D721Med (cell line): Measurements from ENCODE around the gene BCDIN3D.

Source experiments
- DNase-seq: peaks from one replicate; pipeline ENCODE4 v3.0.0; 2011; ENCODE audit warnings: low spot score; ENCODE audit not compliant: insufficient read length
- FAIRE-seq: peaks from 2 replicates; lab custom pipeline; 2011; peaks lifted over from hg19 to GRCh38; lab: Jason Lieb, UNC
- TF ChIP-seq, protein P1 (sequence below): IDR thresholded peaks from 2 replicates; pipeline ENCODE4 v1.5.1; 2012; ENCODE audit warnings: mild to moderate bottlenecking, control low read depth; ENCODE audit not compliant: insufficient read depth; ENCODE audit errors: missing control alignments

Gene BCDIN3D

DNA sequence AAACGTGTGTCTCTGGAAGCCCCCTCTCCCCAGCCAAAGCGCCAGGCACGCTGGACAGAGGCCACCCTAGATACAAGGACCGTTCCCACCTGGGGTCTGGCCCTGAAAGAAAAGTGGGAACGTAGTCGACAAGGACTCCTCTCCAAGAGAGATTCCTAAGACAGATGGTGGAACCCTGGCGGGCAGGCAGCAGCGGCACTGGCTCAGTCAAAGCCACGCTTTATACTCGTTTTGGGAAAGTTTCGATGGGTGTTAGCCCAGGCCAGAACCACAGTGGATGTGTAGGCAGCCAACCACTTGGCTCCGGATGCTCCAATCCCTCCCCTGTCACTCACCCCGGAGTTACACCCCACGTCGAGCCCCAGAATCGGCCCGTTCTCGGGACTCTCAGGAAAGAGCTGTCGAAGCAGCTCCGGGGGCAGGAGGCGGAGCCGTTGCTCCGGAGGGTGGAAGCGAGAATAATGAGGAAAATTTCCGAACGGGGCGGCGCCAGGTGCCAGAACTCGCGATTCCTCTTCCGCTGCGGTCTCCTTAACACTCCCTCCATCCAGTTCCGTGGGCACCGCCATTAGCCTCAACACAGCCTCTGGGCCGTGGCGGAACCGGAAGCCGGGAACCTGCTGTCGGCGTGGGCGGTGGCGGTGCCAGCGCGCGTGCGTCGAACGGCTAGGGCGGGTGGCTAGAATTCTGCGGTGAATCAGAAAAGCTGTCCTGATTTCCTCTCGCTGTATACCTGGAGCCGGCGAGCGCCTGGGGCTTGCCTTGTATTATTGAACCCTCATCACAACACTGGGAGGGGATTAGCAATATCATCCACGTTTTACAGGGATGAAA is at the start of gene BCDIN3D:
BCDIN3D (minus strand) TSS at position 588 of the 834 bp plus-strand sequence; CDS start at position 569, 19 bp downstream.
- TF ChIP-seq, protein P1, sequence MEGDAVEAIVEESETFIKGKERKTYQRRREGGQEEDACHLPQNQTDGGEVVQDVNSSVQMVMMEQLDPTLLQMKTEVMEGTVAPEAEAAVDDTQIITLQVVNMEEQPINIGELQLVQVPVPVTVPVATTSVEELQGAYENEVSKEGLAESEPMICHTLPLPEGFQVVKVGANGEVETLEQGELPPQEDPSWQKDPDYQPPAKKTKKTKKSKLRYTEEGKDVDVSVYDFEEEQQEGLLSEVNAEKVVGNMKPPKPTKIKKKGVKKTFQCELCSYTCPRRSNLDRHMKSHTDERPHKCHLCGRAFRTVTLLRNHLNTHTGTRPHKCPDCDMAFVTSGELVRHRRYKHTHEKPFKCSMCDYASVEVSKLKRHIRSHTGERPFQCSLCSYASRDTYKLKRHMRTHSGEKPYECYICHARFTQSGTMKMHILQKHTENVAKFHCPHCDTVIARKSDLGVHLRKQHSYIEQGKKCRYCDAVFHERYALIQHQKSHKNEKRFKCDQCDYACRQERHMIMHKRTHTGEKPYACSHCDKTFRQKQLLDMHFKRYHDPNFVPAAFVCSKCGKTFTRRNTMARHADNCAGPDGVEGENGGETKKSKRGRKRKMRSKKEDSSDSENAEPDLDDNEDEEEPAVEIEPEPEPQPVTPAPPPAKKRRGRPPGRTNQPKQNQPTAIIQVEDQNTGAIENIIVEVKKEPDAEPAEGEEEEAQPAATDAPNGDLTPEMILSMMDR = no peak
- no peak for DNase-seq
- no peak for FAIRE-seq

DNA sequence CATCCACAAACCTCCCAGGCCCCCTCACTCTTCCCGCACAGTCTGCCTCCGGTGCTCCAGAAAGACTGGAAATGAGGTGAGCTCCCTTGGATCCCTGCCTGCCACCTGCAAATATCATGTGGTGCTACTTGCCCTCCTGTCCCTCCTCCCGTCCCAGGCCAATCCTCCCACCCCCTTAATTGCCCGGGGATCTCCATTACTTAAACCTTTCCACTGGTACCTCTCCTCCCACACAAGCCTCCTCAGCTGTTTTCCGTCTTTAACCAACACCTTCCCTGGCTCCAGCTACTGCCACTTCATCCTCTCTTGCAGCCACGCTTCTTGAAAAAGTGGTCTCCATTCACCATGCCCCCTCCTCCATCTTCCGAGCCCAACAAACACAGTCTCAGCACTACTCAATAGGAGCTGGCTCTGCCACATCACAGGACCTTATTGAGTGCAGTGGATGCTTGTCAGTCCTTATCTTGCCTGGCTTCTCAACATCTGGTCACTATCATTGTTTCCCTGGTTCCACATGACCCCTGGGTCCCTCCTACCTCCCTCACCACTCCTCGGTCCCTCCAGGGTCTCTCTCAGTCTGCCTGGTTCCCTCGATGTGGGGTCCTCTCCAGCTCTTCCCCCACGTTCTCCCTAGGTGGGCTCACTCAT is 49.3 kb upstream of the BCDIN3D start:
- DNase-seq (no peak), FAIRE-seq (no peak)
- TF ChIP-seq, protein P1 = no peak

GRCh38 chr12:49891476-49891875 is 48.6 kb upstream of the BCDIN3D start:
- no peak for FAIRE-seq

GRCh38 chr12:49891012-49891411 is 48.1 kb upstream of the BCDIN3D start:
- TF ChIP-seq, protein P1 = no peak
- DNase-seq (no peak), FAIRE-seq (no peak)

More at GRCh38 chr12:49891476-49891875, 48.6 kb upstream of the BCDIN3D start:
- TF ChIP-seq, protein P1 = no peak
- DNase-seq = no peak

DNA sequence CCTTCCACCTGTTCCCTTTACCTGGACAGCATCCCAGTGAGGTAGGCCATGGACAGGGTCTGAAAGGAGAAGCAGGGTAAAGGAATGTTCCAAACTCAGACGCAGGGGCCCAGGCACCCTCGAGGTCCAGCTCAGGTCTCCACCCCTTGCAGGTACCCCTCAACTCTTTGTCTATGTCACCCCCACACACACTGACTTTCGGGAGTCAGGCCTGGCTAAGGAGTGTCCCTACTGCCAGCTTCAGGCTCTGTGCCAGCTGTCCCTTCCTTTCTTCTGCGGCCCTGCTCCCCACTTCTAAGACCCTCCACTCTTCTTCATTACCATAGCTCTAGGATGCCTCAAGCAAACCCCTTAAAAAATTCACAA is 47.2 kb upstream of the BCDIN3D start:
- TF ChIP-seq, protein P1 = no peak
- FAIRE-seq (no peak), DNase-seq (no peak)

- TF ChIP-seq, protein P1 = no peak
- DNase-seq (no peak), FAIRE-seq (no peak)
Observed at GRCh38 chr12:49889361-49890095, 46.6 kb upstream of the BCDIN3D start.
